GOT3 (cell line): ENCODE data around the gene COA4.
A peak's percentile ranks its signal among the peaks of the same experiment; 100 is the strongest.
"Not testable (repeated sequence)": the region's sequence is repeated elsewhere in the genome, so short reads cannot be mapped to it uniquely, and the experiment has no call there.

Experiments used
- DNase-seq: peaks from one replicate; lab custom pipeline; 2025; ENCODE audit warnings: mixed read lengths; lab: John Stamatoyannopoulos, UW

COA4 gene

GRCh38 chr11:73876424-73877310 lies at the start of gene COA4, which contains the start of gene PAAF1:
COA4 (minus strand) TSS chr11:73876846; CDS start chr11:73873378, 3,468 bp downstream.
PAAF1 (plus strand) TSS chr11:73876999; CDS start chr11:73877022, 23 bp downstream.
- DNase-seq: peak; percentile 76

DNA sequence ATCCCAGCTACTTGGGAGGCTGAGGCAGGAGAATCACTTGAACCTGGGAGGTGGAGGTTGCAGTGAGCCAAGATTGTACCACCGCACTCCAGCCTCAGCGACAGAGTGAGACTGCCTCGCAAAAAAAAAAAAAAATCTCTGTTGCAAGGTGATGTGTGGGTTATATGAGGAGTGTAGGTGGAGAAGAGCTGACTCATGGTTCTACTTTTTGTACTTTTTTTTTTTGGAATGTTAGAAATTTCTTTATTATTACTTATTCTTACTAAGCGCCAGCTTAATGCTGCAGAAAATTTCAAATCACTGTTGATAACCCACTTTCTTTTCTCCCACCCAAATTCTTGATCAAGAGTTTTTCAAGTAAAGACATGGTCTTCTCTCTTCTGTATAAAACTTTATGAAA lies 44.5 kb upstream of the COA4 start:
- DNase-seq: no peak

GRCh38 chr11:73916435-73916834 lies 39.8 kb upstream of the COA4 start:
- DNase-seq: no peak

- DNase-seq: no peak
These were observed 37.6 kb upstream of the COA4 start for GRCh38 chr11:73914284-73914683.

GRCh38 chr11:73913472-73913871 lies 36.8 kb upstream of the COA4 start:
- no peak for DNase-seq

DNA sequence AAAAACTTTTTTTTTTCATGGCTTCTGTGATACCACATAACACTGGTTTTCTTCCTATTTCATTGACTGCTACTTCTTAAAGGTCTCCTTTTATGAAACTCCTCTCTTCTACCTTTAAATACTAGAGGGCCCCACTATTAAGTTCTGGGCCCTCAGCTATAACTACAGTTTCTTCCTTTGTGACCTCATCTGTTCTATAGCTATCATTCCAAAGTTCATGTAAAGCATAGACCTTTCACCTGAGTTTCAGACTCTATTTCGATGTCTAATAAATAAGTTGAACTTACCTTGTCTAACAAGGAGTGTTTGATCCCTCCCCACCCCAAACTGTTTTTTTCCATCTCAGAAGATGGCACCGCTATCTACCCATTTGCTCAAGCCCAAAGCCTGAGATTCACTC lies 35.4 kb upstream of the COA4 start:
- DNase-seq: no peak

DNA sequence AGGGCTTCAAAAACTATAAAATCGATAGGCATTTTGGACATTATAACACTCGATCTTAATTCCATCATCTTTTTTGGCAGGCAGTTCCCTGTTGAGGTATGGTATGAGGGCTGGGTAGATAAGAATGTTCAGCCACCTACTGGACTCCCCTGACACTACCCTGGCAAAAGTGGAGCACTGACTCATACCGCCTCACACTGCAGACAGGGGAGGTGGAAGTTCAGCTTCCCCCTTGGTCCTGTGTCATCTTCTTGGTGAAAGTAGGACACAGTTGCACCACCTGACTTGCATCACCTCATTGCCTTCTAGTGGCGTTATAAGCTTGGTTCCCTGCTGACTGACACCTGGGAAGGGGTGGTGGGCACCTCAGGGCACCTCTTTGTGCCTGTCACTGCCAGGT lies 30.5 kb upstream of the COA4 start:
- DNase-seq: no peak

GRCh38 chr11:73902303-73902702 lies 25.7 kb upstream of the COA4 start:
- DNase-seq: no peak

DNA sequence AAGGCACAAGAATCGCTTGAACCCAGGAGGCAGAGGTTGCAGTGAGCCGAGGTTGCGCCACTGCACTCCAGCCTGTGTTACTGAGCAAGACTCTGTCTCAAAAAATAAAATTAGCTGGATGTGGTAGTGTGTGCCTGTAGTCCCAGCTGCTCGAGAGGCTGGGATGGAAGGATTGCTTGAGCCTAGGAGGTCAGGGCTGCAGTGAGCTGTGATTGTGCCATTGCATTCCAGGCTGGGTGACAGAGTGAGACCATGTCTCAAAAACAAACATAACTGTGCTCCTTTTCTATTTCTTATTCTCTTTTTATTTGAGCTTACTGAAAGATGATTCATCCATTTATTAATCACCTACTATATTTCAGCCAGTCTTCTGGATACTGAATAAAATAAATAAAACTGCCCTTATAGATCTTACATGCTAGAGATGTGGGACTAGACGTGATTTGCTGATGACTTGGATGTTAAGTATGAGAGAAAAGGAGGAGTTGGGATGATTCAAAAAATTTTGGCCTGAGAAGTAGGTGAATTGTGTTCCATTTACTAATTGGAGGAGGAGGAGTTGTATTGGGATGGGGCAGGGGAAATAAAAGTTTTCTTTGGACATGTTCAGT lies 18.2 kb upstream of the COA4 start:
- no peak for DNase-seq

GRCh38 chr11:73893041-73893440 lies 16.4 kb upstream of the COA4 start:
- DNase-seq: no peak

DNA sequence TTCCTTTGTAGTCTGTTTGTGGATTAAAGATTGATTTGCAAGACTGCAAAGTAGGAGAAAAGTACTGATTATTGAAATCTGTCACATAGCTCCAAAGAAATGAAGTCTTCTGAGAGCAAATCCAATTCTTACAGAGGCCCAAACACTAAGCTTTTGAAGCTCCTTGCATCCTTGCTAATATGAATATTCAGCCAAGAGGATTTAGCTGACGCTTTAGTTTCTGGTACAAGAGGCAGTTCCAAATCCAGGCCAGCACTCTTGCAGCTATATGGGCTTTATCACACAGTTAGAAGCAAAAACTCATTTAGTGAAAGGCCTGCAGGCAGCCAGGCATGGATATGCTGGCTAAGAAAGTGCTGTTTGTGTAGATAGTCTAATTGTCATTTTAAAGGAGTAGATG lies 12.9 kb upstream of the COA4 start:
- DNase-seq: no peak

DNA sequence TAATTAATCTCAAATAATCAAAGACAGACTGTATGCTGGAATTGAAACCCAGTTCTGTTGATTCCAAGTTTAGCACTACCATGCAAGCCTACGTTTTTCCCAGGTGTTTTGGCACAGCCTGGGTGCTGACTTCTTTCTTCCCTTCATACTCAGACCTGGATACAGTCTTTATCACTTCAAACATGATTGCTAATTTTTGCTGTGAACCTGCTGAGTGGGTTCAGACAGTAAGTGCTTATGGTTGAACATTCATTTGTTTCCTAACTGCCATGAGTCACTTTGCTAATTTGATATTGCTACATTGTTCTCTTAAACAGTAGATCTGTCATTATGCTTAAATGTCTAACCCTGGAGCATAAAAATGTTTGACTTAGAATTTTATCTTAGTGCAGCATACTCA lies 12.4 kb upstream of the COA4 start:
- DNase-seq: no peak

DNA sequence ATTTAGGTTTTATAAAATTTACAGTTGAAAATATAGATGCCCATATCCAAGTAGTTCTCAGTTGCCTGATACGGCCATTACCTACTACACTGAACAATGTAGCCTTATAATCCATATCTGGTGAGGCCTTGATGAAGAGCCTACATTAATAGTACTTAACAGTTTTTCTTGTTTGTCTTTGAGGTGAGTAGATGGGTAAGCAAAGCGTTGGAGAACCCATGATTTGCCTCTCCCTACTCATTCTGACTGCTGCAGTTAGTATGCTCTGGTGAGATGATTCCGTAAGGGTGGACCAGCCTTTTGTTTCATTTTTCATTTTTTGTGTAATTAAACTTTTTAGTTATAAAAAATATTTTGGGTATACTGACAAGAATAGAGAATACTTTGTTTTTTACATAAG lies 11.6 kb upstream of the COA4 start:
- DNase-seq: no peak

DNA sequence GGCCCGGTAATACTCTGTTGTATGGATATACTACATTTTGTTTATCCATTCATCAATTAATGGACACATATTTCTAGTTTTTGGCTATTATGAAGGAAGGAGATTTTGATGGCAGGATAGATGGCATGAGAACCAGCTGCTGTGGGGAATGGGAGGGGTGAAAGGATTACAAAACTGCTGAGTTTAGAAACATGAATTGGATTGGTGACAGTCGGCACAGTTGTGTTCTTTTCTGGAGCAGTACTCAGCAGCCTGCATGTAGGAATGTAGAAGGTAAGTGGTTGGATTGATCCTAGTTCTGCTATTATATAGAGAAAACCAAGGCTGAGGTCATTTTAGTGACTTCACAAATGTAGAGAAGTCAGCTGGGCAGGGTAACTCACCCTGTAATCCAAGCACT lies 7.2 kb upstream of the COA4 start:
- DNase-seq: no peak

DNA sequence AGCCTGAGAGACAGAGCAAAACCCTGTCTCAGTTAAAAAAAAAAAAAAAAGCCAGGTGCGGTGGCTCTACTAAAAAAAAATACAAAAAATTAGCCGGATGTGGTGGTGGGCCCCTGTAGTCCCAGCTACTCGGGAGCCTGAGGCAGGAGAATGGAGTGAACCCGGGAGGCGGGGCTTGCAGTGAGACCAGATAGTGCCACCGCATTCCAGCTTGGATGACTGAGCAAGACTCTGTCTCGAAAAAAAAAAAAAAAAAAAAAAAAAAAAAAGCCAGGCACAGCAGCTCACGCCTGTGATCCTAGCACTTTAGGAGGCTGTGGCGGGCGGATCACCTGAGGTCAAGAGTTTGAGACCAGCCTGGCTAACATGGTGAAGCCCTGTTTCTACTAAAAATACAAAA lies 3.8 kb upstream of the COA4 start:
- not testable (repeated sequence) for DNase-seq

GRCh38 chr11:73878771-73879170 lies 2.1 kb upstream of the COA4 start:
- DNase-seq: no peak

GRCh38 chr11:73875840-73876239 lies 806 bp downstream of the COA4 start:
- no peak for DNase-seq

- no peak for DNase-seq
These were observed 1.3 kb downstream of the COA4 start for GRCh38 chr11:73875380-73875779.

- DNase-seq: no peak
These were observed 3.8 kb downstream of the COA4 start for GRCh38 chr11:73872749-73873357.

DNA sequence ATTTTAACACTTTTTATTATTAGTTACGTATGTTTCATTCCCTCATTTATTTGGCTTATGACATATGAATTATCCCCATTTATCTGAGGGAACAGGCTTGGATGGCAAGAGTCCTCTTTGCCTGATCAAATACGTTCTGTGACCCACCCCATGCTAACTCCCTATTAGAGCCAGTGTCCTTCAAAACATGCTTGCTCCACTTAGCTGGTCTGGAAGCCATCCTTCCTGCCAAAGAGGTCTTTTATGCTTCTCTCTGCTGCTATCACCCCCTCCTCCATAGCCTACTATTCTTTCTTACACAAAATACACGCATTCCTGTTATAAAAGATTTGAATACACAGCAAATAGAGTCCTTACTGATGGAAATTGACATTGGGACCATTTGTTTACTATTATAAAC lies 6.4 kb downstream of the COA4 start:
- DNase-seq: no peak

- no peak for DNase-seq
These were observed 7.2 kb downstream of the COA4 start for GRCh38 chr11:73869332-73869949.

GRCh38 chr11:73866586-73866996 lies 10.1 kb downstream of the COA4 start:
- no peak for DNase-seq
